H9 (cell line): ENCODE data around the gene CDR2. TPM values are rescaled to one million over a fixed set of nuclear protein-coding genes. Genes with fewer than 3 reads are reported as not detected.

Experiments used
- DNase-seq: peaks from one replicate; pipeline ENCODE4 v3.0.0-alpha.2; 2017
- H2AFZ ChIP-seq: one replicate; pipeline ENCODE4 v1.6.1; 2013; ENCODE audit warnings: mild to moderate bottlenecking, low read length, control low read depth, moderate library complexity
- H2AK5ac ChIP-seq: 2 replicates; pipeline ENCODE4 v1.6.1; 2013; ENCODE audit warnings: low read length, control low read depth, mixed read lengths; ENCODE audit not compliant: insufficient read length
- H2BK120ac ChIP-seq: one replicate; pipeline ENCODE4 v1.6.1; 2013; ENCODE audit warnings: low read depth, mild to moderate bottlenecking, low read length, control low read depth, inconsistent platforms; ENCODE audit not compliant: poor library complexity, severe bottlenecking
- H2BK12ac ChIP-seq: 2 replicates; pipeline ENCODE4 v1.6.1; 2013; ENCODE audit warnings: low read length, control low read depth, mixed read lengths, low read depth; ENCODE audit not compliant: insufficient read length
- H2BK15ac ChIP-seq: 2 replicates; pipeline ENCODE4 v1.6.1; 2013; ENCODE audit warnings: low read depth, low read length, control low read depth
- H2BK20ac ChIP-seq: one replicate; pipeline ENCODE4 v1.6.1; 2013; ENCODE audit warnings: low read depth, mild to moderate bottlenecking, low read length, control low read depth, inconsistent platforms; ENCODE audit not compliant: poor library complexity, severe bottlenecking
- H2BK5ac ChIP-seq: 2 replicates; pipeline ENCODE4 v1.6.1; 2013; ENCODE audit warnings: low read length, control low read depth, mixed read lengths; ENCODE audit not compliant: insufficient read length
- H3K14ac ChIP-seq: 2 replicates; pipeline ENCODE4 v1.6.1; 2013; ENCODE audit warnings: low read length, control low read depth; ENCODE audit not compliant: insufficient read depth
- H3K18ac ChIP-seq: 2 replicates; pipeline ENCODE4 v1.6.1; 2013; ENCODE audit warnings: low read depth, mild to moderate bottlenecking, mixed read lengths, low read length, control low read depth; ENCODE audit not compliant: insufficient read length
- H3K23ac ChIP-seq: 2 replicates; pipeline ENCODE4 v1.6.1; 2013; ENCODE audit warnings: low read length, control low read depth, mixed read lengths, low read depth; ENCODE audit not compliant: insufficient read length
- H3K23me2 ChIP-seq: 2 replicates; pipeline ENCODE4 v1.6.1; 2013; ENCODE audit warnings: low read depth, mild to moderate bottlenecking, mixed read lengths, low read length, control low read depth; ENCODE audit not compliant: insufficient read length, poor library complexity, severe bottlenecking
- H3K27ac ChIP-seq: 2 replicates; pipeline ENCODE4 v1.5.1; 2013; ENCODE audit warnings: low read length, control low read depth, mixed read lengths, low read depth; ENCODE audit not compliant: insufficient read length
- H3K27me3 ChIP-seq: 2 replicates; pipeline ENCODE4 v1.6.1; 2013; ENCODE audit warnings: low read length, control low read depth, inconsistent platforms; ENCODE audit not compliant: insufficient read depth
- H3K4ac ChIP-seq: 2 replicates; pipeline ENCODE4 v1.6.1; 2013; ENCODE audit warnings: low read depth, mild to moderate bottlenecking, control low read depth, inconsistent platforms, low read length, moderate library complexity
- H3K4me1 ChIP-seq: 2 replicates; pipeline ENCODE4 v1.6.1; 2013; ENCODE audit warnings: low read length, control low read depth, inconsistent platforms; ENCODE audit not compliant: insufficient read depth
- H3K4me2 ChIP-seq: 2 replicates; pipeline ENCODE4 v1.6.1; 2013; ENCODE audit warnings: low read length, control low read depth, mixed read lengths; ENCODE audit not compliant: insufficient read length, insufficient read depth
- H3K56ac ChIP-seq: 2 replicates; pipeline ENCODE4 v1.6.1; 2013; ENCODE audit warnings: low read depth, mild to moderate bottlenecking, mixed read lengths, low read length, control low read depth; ENCODE audit not compliant: insufficient read length
- H3K79me1 ChIP-seq: 2 replicates; pipeline ENCODE4 v1.6.1; 2013; ENCODE audit warnings: low read depth, mild to moderate bottlenecking, moderate library complexity, low read length, control low read depth, inconsistent platforms; ENCODE audit not compliant: insufficient read depth, poor library complexity, severe bottlenecking
- H3K79me2 ChIP-seq: 2 replicates; pipeline ENCODE4 v1.6.1; 2013; ENCODE audit warnings: low read length, control low read depth, inconsistent platforms; ENCODE audit not compliant: insufficient read depth
- H3K9ac ChIP-seq: 2 replicates; pipeline ENCODE4 v1.6.1; 2013; ENCODE audit warnings: low read length, control low read depth, mixed read lengths; ENCODE audit not compliant: insufficient read length; ENCODE audit errors: extremely low read depth
- H3K9me3 ChIP-seq: one replicate; pipeline ENCODE4 v1.6.1; 2013; ENCODE audit warnings: low read depth, low read length, inconsistent platforms; ENCODE audit not compliant: control insufficient read depth
- H3T11ph ChIP-seq: one replicate; pipeline ENCODE4 v1.6.1; 2013; ENCODE audit warnings: mild to moderate bottlenecking, low read length, control low read depth, inconsistent platforms
- H4K20me1 ChIP-seq: one replicate; pipeline ENCODE4 v1.6.1; 2013; ENCODE audit not compliant: control insufficient read depth, insufficient read length, insufficient read depth
- H4K5ac ChIP-seq: 2 replicates; pipeline ENCODE4 v1.6.1; 2013; ENCODE audit warnings: low read depth, mild to moderate bottlenecking, mixed read lengths, low read length, control low read depth; ENCODE audit not compliant: insufficient read length
- H4K8ac ChIP-seq: replicated peaks from 2 replicates; pipeline ENCODE4 v1.6.1; 2013; ENCODE audit warnings: low read length, control low read depth, mixed read lengths, low read depth; ENCODE audit not compliant: insufficient read length
- H4K91ac ChIP-seq: 2 replicates; pipeline ENCODE4 v1.6.1; 2013; ENCODE audit warnings: low read depth, mild to moderate bottlenecking, moderate library complexity, mixed read lengths, low read length, control low read depth; ENCODE audit not compliant: insufficient read length
- H3K27ac Mint-ChIP-seq, 3 experiments: 2 replicates in 2 of 3; 3 replicates in 1 of 3; pipeline ENCODE4 v1.8.0; 2020 to 2021; ENCODE audit warnings: mixed read lengths in 3 of 3, mild to moderate bottlenecking in 1 of 3, moderate library complexity in 1 of 3
- H3K27me3 Mint-ChIP-seq: 2 replicates; pipeline ENCODE4 v1.8.0; 2021; ENCODE audit warnings: low read depth, mild to moderate bottlenecking, moderate library complexity, mixed read lengths
- H3K36me3 Mint-ChIP-seq, 3 experiments: 2 replicates in 2 of 3; 3 replicates in 1 of 3; pipeline ENCODE4 v1.8.0; 2020 to 2021; ENCODE audit warnings: low read depth in 3 of 3, mixed read lengths in 3 of 3; ENCODE audit not compliant: insufficient read depth in 1 of 3
- H3K4me1 Mint-ChIP-seq, 2 experiments: 2 replicates each; pipeline ENCODE4 v1.8.0; 2020; ENCODE audit warnings: mixed read lengths in 2 of 2
- H3K4me3 Mint-ChIP-seq, 2 experiments: 2 replicates in 1 of 2; 3 replicates in 1 of 2; pipeline ENCODE4 v1.8.0; 2020 to 2021; ENCODE audit warnings: mild to moderate bottlenecking in 2 of 2, mixed read lengths in 2 of 2, moderate library complexity in 1 of 2
- H3K9me3 Mint-ChIP-seq, 2 experiments: 2 replicates in 1 of 2; 3 replicates in 1 of 2; pipeline ENCODE4 v1.8.0; 2020; ENCODE audit warnings: mild to moderate bottlenecking in 2 of 2, mixed read lengths in 2 of 2, moderate library complexity in 1 of 2
- CTCF ChIP-seq: fragments of 200-600 bp; sonication (generic); conservative IDR thresholded peaks from 3 replicates; pipeline ENCODE4 v1.8.0; 2021; ENCODE audit warnings: antibody characterized with exemption, mild to moderate bottlenecking
- WGBS: extraction: QIAGEN DNeasy Blood & Tissue Kit; methylation state at CpG from one replicate; pipeline ENCODE4 v1.1.7; 2013; ENCODE audit warnings: missing lambda C conversion rate, low lambda C conversion rate, mixed read lengths; ENCODE audit not compliant: insufficient read length; ENCODE audit errors: extremely low coverage; 5-methylcytosine and 5-hydroxymethylcytosine counted together
- total RNA-seq: library from RNA; stranded (reverse); gene quantifications from 2 replicates; pipeline ENCODE4 v1.2.1, GENCODE V29; 2021

Gene CDR2
- total RNA-seq, 1 experiment from 2014 or later, result 33.4 TPM

- Histone ChIP-seq H3K23ac (no peak overlapping the region), H3K14ac (no peak overlapping the region), H4K20me1 (no peaks in the 10 kb centered on the region), H3K56ac (no peak overlapping the region), H3T11ph (no peak overlapping the region), H3K79me1 (no peaks in the 10 kb centered on the region), H3K4me1 (no peaks in the 10 kb centered on the region), H2BK120ac (no peak overlapping the region), H2BK20ac (no peak overlapping the region), H3K27ac (no peak overlapping the region), H3K4me2 (no peak overlapping the region), H3K9me3 (no peaks in the 10 kb centered on the region), H3K9ac (no peak overlapping the region), H2AFZ (no peak overlapping the region), H4K5ac (no peak overlapping the region), H2BK15ac (no peak overlapping the region), H4K91ac (no peak overlapping the region), H3K4ac (no peak overlapping the region), H4K8ac (no peak overlapping the region), H2BK12ac (no peak overlapping the region), H2BK5ac (no peak overlapping the region), H2AK5ac (no peak overlapping the region), H3K79me2 (no peaks in the 10 kb centered on the region), H3K27me3 (no peaks in the 10 kb centered on the region), H3K18ac (no peak overlapping the region), H3K23me2 (no peaks in the 10 kb centered on the region)
- TF ChIP-seq CTCF, result no peak
- no peaks in the 10 kb centered on the region for H3K4me1 Mint-ChIP-seq
- no peaks in the 10 kb centered on the region for H3K9me3 Mint-ChIP-seq
- H3K27me3 Mint-ChIP-seq, result no peaks in the 10 kb centered on the region
- no peak overlapping the region for H3K4me3 Mint-ChIP-seq
- WGBS, result no CpG with 5 or more reads among the region's 3 CpGs
- no peak overlapping the region for H3K27ac Mint-ChIP-seq
- no peaks in the 10 kb centered on the region for H3K36me3 Mint-ChIP-seq
- DNase-seq, result no peak
Measured at GRCh38 chr16:22383827-22384226, 9.4 kb upstream of the CDR2 start.
